Measurements from ENCODE around the gene BRAP.

DNA sequence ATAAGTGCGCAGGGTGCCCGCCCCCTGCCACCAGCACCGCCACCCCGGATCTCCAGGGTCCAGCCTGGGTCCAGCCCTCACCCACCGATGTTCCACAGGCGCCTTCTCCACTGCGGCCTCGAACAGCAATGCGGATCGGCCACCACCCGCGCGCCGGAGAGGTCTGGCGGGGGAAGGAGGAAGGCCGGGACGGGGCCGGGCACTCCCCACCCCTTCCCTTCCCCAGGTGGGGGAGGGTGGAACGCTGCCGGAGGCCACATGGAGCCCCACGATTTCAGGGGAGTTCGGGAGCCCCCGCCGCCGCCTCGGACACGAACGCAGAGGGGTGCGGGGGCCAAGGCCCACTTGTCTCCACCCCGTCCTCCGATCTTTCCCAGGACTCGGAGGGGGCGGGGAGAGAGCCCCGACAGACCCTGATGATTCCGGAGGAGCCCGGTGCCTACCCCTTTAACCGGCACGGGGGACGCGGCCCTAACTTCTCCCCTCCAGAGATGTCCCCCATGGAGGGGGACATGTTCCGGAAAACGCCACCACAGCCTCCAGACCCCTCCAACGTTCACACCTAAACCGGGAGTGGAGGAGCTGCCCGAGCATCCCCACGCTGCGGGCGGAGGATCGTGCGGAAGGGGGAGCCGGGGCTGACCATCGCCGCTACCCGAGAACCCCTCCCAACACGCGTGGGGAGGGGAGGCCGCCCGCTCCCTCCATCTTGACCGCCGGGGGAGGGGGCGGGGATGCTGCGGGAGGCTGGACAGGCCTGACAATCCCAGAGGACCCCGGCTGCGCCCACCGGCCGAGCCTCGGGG is 87.7 kb downstream of the BRAP start:
- TF ChIP-seq, protein P1, sequence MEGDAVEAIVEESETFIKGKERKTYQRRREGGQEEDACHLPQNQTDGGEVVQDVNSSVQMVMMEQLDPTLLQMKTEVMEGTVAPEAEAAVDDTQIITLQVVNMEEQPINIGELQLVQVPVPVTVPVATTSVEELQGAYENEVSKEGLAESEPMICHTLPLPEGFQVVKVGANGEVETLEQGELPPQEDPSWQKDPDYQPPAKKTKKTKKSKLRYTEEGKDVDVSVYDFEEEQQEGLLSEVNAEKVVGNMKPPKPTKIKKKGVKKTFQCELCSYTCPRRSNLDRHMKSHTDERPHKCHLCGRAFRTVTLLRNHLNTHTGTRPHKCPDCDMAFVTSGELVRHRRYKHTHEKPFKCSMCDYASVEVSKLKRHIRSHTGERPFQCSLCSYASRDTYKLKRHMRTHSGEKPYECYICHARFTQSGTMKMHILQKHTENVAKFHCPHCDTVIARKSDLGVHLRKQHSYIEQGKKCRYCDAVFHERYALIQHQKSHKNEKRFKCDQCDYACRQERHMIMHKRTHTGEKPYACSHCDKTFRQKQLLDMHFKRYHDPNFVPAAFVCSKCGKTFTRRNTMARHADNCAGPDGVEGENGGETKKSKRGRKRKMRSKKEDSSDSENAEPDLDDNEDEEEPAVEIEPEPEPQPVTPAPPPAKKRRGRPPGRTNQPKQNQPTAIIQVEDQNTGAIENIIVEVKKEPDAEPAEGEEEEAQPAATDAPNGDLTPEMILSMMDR (IDR thresholded peaks at IDR 0.05), result no peak
- peak in 1 of 4 donors; percentile 15 for TF ChIP-seq POLR2A (IDR thresholded peaks at IDR 0.05)

All from esophagus squamous epithelium (tissue), 4 donors.